ENCODE measurements around the gene PDZD7. TPM values are rescaled to one million over a fixed set of nuclear protein-coding genes. Genes with fewer than 3 reads are reported as not detected.

The PDZD7 gene
- total and polyA plus RNA-seq, 2 of the 8 experiments (the other 6 are each of a cell fraction or from before 2014, with no cell fraction given): 0.88 to 1.6 TPM

- TF ChIP-seq CHD7 (IDR thresholded peaks at IDR 0.05; ENCODE audit: insufficient replicate concordance, low read length): no peak
- no peak for TF ChIP-seq TAF1 (IDR thresholded peaks at IDR 0.05; ENCODE audit: low read depth, low read length)
- TF ChIP-seq CREB1 (IDR thresholded peaks at IDR 0.05): 0 out of 2 replicates have a peak, but pooled peaks have one; percentile 20
- TF ChIP-seq MAX (IDR thresholded peaks at IDR 0.05): peak; percentile 91
- no peak for TF ChIP-seq NRF1 (IDR thresholded peaks at IDR 0.05; ENCODE audit: low read depth, low read length)
- no peak for TF ChIP-seq HDAC6 (IDR thresholded peaks at IDR 0.05; ENCODE audit: low read depth, low read length)
- no peak for TF ChIP-seq CHD1 (IDR thresholded peaks at IDR 0.05; ENCODE audit: low read depth, low read length)
- no peak for TF ChIP-seq KDM1A (IDR thresholded peaks at IDR 0.05; ENCODE audit: borderline replicate concordance, low read length)
- no peak for TF ChIP-seq CBX8 (IDR thresholded peaks at IDR 0.05; ENCODE audit: borderline replicate concordance, low read depth, low read length)
- TF ChIP-seq YY1 (IDR thresholded peaks at IDR 0.05; ENCODE audit: low read depth, low read length): no peak
These were observed 19.5 kb upstream of the PDZD7 start (continued) for GRCh38 chr10:101050208-101051069.

All from H1 (cell line).